GM19025 (cell line): ENCODE data around the gene MARCHF2.

Source experiments
- ATAC-seq: cut with Tn5 transposase; IDR thresholded peaks from one replicate; pipeline ENCODE4 v1.9.1; 2021; ENCODE audit warnings: mild to moderate bottlenecking, low read depth, moderate library complexity; ENCODE audit not compliant: unreplicated experiment

The MARCHF2 gene

GRCh38 chr19:8469613-8470368 lies 56.7 kb downstream of the MARCHF2 start:
- no peak for ATAC-seq

- ATAC-seq = no peak
These were observed 60.8 kb downstream of the MARCHF2 start for GRCh38 chr19:8473648-8474476.

GRCh38 chr19:8475005-8475404 lies 61.9 kb downstream of the MARCHF2 start:
- no peak for ATAC-seq

- no peak for ATAC-seq
These were observed 63.4 kb downstream of the MARCHF2 start for GRCh38 chr19:8476524-8476923.

GRCh38 chr19:8477889-8478288 lies 64.8 kb downstream of the MARCHF2 start:
- no peak for ATAC-seq

GRCh38 chr19:8478598-8478997 lies 65.5 kb downstream of the MARCHF2 start:
- ATAC-seq = no peak

- ATAC-seq = no peak
These were observed 68.1 kb downstream of the MARCHF2 start for GRCh38 chr19:8481201-8481600.

- no peak for ATAC-seq
These were observed 68.5 kb downstream of the MARCHF2 start for GRCh38 chr19:8481616-8482015.

GRCh38 chr19:8482696-8483095 lies 69.6 kb downstream of the MARCHF2 start:
- ATAC-seq = no peak

GRCh38 chr19:8483165-8483564 lies 70.1 kb downstream of the MARCHF2 start:
- no peak for ATAC-seq

- ATAC-seq = no peak
These were observed 71.3 kb downstream of the MARCHF2 start for GRCh38 chr19:8484331-8484894.

- ATAC-seq = no peak
These were observed 72.7 kb downstream of the MARCHF2 start for GRCh38 chr19:8485561-8486371.

- ATAC-seq = no peak
These were observed 73.6 kb downstream of the MARCHF2 start for GRCh38 chr19:8486661-8487136.

- peak; percentile 54 for ATAC-seq
These were observed 74.2 kb downstream of the MARCHF2 start for GRCh38 chr19:8487137-8487851.

- ATAC-seq = no peak
These were observed 75.3 kb downstream of the MARCHF2 start for GRCh38 chr19:8488365-8488764.
